Astrocyte (in vitro differentiated cells and primary cell): ENCODE data around the gene CYP4F2. TPM values are rescaled to one million over a fixed set of nuclear protein-coding genes. Genes with fewer than 3 reads are reported as not detected.

Source experiments
- DNase-seq: peaks from one replicate; pipeline ENCODE4 v3.0.0-alpha.2; 2010; ENCODE audit warnings: low read depth
- FAIRE-seq: peaks from 2 replicates; lab custom pipeline; 2011; peaks lifted over from hg19 to GRCh38; lab: Jason Lieb, UNC
- H2AFZ ChIP-seq: 2 replicates; pipeline ENCODE4 v1.6.0; 2012; ENCODE audit warnings: low read depth, low read length, inconsistent platforms
- H3K27ac ChIP-seq: 2 replicates; pipeline ENCODE4 v1.5.1; 2011; ENCODE audit warnings: low read depth, low read length, inconsistent platforms
- H3K27me3 ChIP-seq: 2 replicates; pipeline ENCODE4 v1.6.0; 2011; ENCODE audit warnings: low read length, inconsistent platforms; ENCODE audit not compliant: insufficient read depth
- H3K36me3 ChIP-seq: 2 replicates; pipeline ENCODE4 v1.5.1; 2011; ENCODE audit warnings: low read length, inconsistent platforms; ENCODE audit not compliant: insufficient read depth
- H3K4me1 ChIP-seq: 2 replicates; pipeline ENCODE4 v1.5.1; 2011; ENCODE audit warnings: low read length, inconsistent platforms; ENCODE audit not compliant: insufficient read depth
- H3K4me2 ChIP-seq: 2 replicates; pipeline ENCODE4 v1.6.0; 2012; ENCODE audit warnings: low read length, inconsistent platforms
- H3K4me3 ChIP-seq: 2 replicates; pipeline ENCODE4 v1.5.1; 2011; ENCODE audit warnings: low read depth, mild to moderate bottlenecking, low read length, inconsistent platforms; ENCODE audit not compliant: insufficient read depth
- H3K79me2 ChIP-seq: 2 replicates; pipeline ENCODE4 v1.6.0; 2012; ENCODE audit warnings: mild to moderate bottlenecking, low read length, inconsistent platforms; ENCODE audit not compliant: insufficient read depth
- H3K9ac ChIP-seq: 2 replicates; pipeline ENCODE4 v1.6.0; 2012; ENCODE audit warnings: mild to moderate bottlenecking, low read length, inconsistent platforms
- H3K9me3 ChIP-seq: 2 replicates; pipeline ENCODE4 v1.5.1; 2012; ENCODE audit warnings: low read depth, mild to moderate bottlenecking, low read length, inconsistent platforms; ENCODE audit not compliant: insufficient read depth
- H4K20me1 ChIP-seq: 2 replicates; pipeline ENCODE4 v1.6.0; 2012; ENCODE audit warnings: low read length, inconsistent platforms; ENCODE audit not compliant: insufficient read depth
- H3K27ac Mint-ChIP-seq: one replicate; pipeline ENCODE4 v1.8.0; 2021; ENCODE audit warnings: mild to moderate bottlenecking, mixed read lengths; ENCODE audit not compliant: unreplicated experiment
- H3K27me3 Mint-ChIP-seq: one replicate; pipeline ENCODE4 v1.8.0; 2021; ENCODE audit warnings: low read depth, mixed read lengths; ENCODE audit not compliant: unreplicated experiment
- H3K36me3 Mint-ChIP-seq: one replicate; pipeline ENCODE4 v1.8.0; 2021; ENCODE audit warnings: low read depth, mixed read lengths; ENCODE audit not compliant: unreplicated experiment
- H3K4me1 Mint-ChIP-seq: one replicate; pipeline ENCODE4 v1.8.0; 2021; ENCODE audit warnings: low read depth, mixed read lengths; ENCODE audit not compliant: unreplicated experiment
- H3K4me3 Mint-ChIP-seq: one replicate; pipeline ENCODE4 v1.8.0; 2021; ENCODE audit warnings: mild to moderate bottlenecking, moderate library complexity, mixed read lengths; ENCODE audit not compliant: unreplicated experiment
- H3K9me3 Mint-ChIP-seq: one replicate; pipeline ENCODE4 v1.8.0; 2021; ENCODE audit warnings: mild to moderate bottlenecking, mixed read lengths; ENCODE audit not compliant: unreplicated experiment
- EZH2 ChIP-seq: IDR thresholded peaks from 2 replicates; pipeline ENCODE4 v1.6.1; 2012; ENCODE audit warnings: mild to moderate bottlenecking, low read length, inconsistent platforms; ENCODE audit not compliant: insufficient read depth
- total RNA-seq: library from RNA; stranded (reverse); gene quantifications from 2 replicates; pipeline ENCODE4 v1.2.1, GENCODE V29; 2021
- TF ChIP-seq, protein P1 (sequence below): IDR thresholded peaks from 2 replicates; pipeline ENCODE4 v1.5.1; 2011; ENCODE audit warnings: low read depth, mild to moderate bottlenecking, inconsistent platforms, low read length, moderate library complexity; ENCODE audit not compliant: insufficient read depth

Gene CYP4F2
- total RNA-seq, 1 donor from 2014 or later: not detected

GRCh38 chr19:15864824-15865223 lies 33.0 kb downstream of the CYP4F2 start:
- H3K4me1 ChIP-seq: no peaks in the 10 kb centered on the region
- H2AFZ ChIP-seq: no peak overlapping the region
- DNase-seq (no peak), FAIRE-seq (no peak)
- H3K4me1 Mint-ChIP-seq: no peaks in the 10 kb centered on the region
- H3K27me3 ChIP-seq: no peaks in the 10 kb centered on the region
- no peaks in the 10 kb centered on the region for H3K36me3 ChIP-seq
- H3K4me3 ChIP-seq: no peak overlapping the region
- no peaks in the 10 kb centered on the region for H3K27me3 Mint-ChIP-seq
- peaks cover 30% of the 10 kb centered on the region for H3K9me3 Mint-ChIP-seq
- no peaks in the 10 kb centered on the region for H3K36me3 Mint-ChIP-seq
- no peaks in the 10 kb centered on the region for H4K20me1 ChIP-seq
- no peak overlapping the region for H3K4me2 ChIP-seq
- no peak overlapping the region for H3K27ac ChIP-seq
- H3K9ac ChIP-seq: no peak overlapping the region
- H3K79me2 ChIP-seq: no peaks in the 10 kb centered on the region
- no peak overlapping the region for H3K27ac Mint-ChIP-seq
- H3K9me3 ChIP-seq: no peaks in the 10 kb centered on the region
- H3K4me3 Mint-ChIP-seq: no peak overlapping the region
- TF ChIP-seq, protein P1, sequence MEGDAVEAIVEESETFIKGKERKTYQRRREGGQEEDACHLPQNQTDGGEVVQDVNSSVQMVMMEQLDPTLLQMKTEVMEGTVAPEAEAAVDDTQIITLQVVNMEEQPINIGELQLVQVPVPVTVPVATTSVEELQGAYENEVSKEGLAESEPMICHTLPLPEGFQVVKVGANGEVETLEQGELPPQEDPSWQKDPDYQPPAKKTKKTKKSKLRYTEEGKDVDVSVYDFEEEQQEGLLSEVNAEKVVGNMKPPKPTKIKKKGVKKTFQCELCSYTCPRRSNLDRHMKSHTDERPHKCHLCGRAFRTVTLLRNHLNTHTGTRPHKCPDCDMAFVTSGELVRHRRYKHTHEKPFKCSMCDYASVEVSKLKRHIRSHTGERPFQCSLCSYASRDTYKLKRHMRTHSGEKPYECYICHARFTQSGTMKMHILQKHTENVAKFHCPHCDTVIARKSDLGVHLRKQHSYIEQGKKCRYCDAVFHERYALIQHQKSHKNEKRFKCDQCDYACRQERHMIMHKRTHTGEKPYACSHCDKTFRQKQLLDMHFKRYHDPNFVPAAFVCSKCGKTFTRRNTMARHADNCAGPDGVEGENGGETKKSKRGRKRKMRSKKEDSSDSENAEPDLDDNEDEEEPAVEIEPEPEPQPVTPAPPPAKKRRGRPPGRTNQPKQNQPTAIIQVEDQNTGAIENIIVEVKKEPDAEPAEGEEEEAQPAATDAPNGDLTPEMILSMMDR: no peak
- no peak for TF ChIP-seq EZH2

DNA sequence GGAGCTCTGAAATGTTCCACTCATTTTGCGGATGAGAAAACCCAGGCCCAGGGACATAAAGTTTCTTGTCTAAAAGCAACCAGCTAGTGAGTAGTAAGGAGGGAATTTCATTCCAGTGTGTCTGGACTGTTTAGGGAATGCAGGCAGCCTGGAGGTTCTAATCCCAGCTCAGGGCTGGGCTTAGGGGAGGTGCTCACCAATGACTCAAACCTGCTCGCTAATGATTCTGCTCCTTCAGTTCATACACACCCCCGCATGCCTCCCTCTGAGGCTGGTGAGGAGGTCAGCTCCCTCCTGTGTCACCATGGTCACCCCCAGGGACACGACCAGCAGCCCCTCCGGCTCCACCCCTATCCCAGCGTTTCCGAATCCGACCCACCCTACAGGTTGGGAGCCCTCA lies 34.6 kb downstream of the CYP4F2 start:
- no peaks in the 10 kb centered on the region for H3K9me3 ChIP-seq
- peaks cover 27% of the 10 kb centered on the region for H3K9me3 Mint-ChIP-seq
- no peak overlapping the region for H3K9ac ChIP-seq
- H3K4me1 ChIP-seq: no peaks in the 10 kb centered on the region
- no peak overlapping the region for H2AFZ ChIP-seq
- H3K36me3 ChIP-seq: no peaks in the 10 kb centered on the region
- no peak overlapping the region for H3K4me3 ChIP-seq
- no peaks in the 10 kb centered on the region for H3K27me3 ChIP-seq
- FAIRE-seq: no peak
- no peaks in the 10 kb centered on the region for H3K27me3 Mint-ChIP-seq
- no peak for DNase-seq
- TF ChIP-seq, protein P1: no peak
- no peak for TF ChIP-seq EZH2
- no peak overlapping the region for H3K27ac ChIP-seq
- H3K27ac Mint-ChIP-seq: no peak overlapping the region
- no peaks in the 10 kb centered on the region for H3K79me2 ChIP-seq
- no peak overlapping the region for H3K4me2 ChIP-seq
- H3K36me3 Mint-ChIP-seq: no peaks in the 10 kb centered on the region
- no peaks in the 10 kb centered on the region for H4K20me1 ChIP-seq
- no peak overlapping the region for H3K4me3 Mint-ChIP-seq
- H3K4me1 Mint-ChIP-seq: no peaks in the 10 kb centered on the region

DNA sequence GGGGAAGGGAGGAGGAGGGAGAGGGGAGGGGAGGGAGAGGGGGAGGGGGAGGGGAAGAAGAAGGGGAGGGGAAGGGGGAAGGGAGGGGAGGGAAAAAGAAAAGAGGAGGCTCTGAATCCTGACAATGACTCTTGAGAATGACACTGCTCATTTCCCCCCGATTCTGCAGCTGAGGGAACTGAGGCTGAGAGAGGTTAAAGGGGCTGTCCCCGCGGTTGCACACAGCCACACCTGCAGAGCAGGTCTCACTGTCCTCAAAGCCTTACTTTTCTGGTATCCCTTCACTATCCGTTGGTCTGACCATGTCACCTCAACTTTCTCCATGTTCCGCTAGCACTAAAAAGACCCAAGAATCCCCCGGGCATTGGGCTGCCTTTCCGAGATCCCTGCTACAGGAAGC lies 35.4 kb downstream of the CYP4F2 start:
- Histone ChIP-seq H3K9me3 (no peaks in the 10 kb centered on the region), H3K4me3 (no peak overlapping the region), H3K27ac (no peak overlapping the region), H3K4me2 (no peak overlapping the region), H3K9ac (no peak overlapping the region), H3K4me1 (no peaks in the 10 kb centered on the region), H3K27me3 (no peaks in the 10 kb centered on the region), H3K36me3 (no peaks in the 10 kb centered on the region), H3K79me2 (no peaks in the 10 kb centered on the region), H2AFZ (no peak overlapping the region), H4K20me1 (no peaks in the 10 kb centered on the region)
- H3K4me3 Mint-ChIP-seq: no peak overlapping the region
- DNase-seq (no peak), FAIRE-seq (no peak)
- H3K9me3 Mint-ChIP-seq: peaks cover 31% of the 10 kb centered on the region
- H3K27ac Mint-ChIP-seq: no peak overlapping the region
- H3K27me3 Mint-ChIP-seq: no peaks in the 10 kb centered on the region
- H3K36me3 Mint-ChIP-seq: no peaks in the 10 kb centered on the region
- H3K4me1 Mint-ChIP-seq: no peaks in the 10 kb centered on the region
- TF ChIP-seq, protein P1: no peak
- no peak for TF ChIP-seq EZH2
